HG02885 (cell line): ENCODE data around the gene NUBPL.
"Not testable (repeated sequence)": the region's sequence is repeated elsewhere in the genome, so short reads cannot be mapped to it uniquely, and the experiment has no call there.

Experiments
- ATAC-seq: cut with Tn5 transposase; IDR thresholded peaks from one replicate; pipeline ENCODE4 v1.9.1; 2021; ENCODE audit warnings: mild to moderate bottlenecking; ENCODE audit not compliant: unreplicated experiment, poor library complexity

The NUBPL gene

DNA sequence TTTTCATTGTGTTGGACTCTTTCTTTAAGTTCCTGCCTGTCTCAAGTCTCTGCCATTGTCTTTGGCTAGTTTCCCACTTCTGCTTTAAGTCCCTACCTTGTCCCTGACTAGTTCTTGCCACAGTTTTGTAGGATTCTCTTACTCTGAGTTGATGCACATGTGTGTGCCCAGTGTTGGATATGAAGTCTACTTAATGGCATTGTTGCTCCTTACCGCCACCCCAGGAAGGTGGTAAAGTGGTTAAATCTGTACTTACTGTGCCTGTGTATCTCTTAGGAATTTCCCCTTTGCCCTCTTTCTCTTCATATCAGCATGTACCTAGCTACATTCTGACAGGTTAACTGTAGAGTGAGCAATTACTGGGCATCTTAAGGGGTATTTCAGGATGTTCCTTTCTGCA is 227.1 kb downstream of the NUBPL start:
- no peak for ATAC-seq

DNA sequence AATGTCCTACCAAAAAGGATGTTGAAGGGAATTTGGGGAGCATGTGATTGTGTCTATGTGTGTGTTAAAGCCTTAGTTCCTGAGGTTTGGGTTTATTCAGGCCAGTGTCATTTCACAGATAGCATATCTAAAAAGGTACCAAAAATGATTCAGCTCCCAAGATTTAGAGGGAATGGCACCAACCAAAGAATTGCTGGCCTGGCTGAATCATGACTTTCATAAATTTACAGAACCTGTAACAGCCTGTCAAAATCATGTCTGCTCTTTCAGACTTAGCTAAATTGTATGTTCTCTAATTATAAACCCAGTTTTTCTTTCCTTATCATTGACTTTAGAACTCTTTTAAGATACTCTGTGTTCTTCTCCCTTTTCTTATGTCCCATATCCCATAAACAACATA is 231.5 kb downstream of the NUBPL start:
- ATAC-seq, result no peak

DNA sequence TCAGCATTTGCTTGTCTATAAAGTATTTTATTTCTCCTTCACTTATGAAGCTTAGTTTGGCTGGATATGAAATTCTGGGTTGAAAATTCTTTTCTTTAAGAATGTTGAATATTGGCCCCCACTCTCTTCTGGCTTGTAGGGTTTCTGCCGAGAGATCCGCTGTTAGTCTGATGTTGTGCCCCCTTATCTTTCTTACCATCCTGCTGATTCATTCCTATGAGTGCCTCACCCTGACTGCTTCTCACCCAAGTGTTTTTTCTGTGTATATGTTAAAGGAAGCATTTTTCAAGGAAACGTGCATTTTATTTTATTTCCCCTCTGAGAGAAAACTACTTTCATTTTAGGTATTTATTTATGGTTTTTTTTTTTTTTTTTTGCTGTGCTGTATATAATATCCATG is 236.7 kb downstream of the NUBPL start:
- not testable (repeated sequence) for ATAC-seq

DNA sequence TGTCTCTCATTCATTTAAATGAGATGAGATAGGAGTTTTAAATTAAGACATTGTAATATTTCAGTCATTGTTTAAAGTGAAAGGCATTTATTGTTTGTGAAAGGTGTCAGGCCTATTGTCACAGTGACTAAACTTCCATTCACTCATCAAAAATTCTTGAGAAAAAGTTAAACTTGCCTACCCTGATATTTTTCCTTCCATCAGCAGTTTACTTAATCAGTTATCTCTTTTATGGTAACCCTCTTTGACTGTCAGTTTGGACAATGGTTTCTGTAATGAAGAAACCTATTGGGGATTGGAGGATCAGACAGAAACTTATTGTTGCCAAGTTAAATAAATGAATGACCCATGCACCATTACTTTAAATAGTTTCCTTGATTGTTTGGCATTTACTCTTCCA is 241.6 kb downstream of the NUBPL start:
- no peak for ATAC-seq

DNA sequence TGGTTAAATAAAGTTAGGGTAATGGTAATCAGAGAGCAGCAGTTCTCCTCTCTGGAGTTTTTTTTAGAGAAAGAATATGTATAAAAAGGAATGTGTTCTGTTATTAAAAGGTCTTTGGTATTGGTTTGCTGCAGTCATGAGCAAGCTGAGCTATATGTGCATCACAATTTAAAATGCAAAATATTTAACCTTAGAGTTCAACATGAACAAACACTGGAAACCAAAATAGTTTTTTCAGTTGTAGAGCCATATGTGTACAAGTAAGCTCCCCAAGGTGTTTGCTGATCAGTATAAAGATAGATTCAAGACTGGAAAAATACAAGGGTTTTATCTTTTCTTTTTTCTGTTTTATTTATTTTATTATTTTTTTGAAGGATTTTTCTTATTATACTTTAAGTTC is 245.0 kb downstream of the NUBPL start:
- ATAC-seq, result no peak

DNA sequence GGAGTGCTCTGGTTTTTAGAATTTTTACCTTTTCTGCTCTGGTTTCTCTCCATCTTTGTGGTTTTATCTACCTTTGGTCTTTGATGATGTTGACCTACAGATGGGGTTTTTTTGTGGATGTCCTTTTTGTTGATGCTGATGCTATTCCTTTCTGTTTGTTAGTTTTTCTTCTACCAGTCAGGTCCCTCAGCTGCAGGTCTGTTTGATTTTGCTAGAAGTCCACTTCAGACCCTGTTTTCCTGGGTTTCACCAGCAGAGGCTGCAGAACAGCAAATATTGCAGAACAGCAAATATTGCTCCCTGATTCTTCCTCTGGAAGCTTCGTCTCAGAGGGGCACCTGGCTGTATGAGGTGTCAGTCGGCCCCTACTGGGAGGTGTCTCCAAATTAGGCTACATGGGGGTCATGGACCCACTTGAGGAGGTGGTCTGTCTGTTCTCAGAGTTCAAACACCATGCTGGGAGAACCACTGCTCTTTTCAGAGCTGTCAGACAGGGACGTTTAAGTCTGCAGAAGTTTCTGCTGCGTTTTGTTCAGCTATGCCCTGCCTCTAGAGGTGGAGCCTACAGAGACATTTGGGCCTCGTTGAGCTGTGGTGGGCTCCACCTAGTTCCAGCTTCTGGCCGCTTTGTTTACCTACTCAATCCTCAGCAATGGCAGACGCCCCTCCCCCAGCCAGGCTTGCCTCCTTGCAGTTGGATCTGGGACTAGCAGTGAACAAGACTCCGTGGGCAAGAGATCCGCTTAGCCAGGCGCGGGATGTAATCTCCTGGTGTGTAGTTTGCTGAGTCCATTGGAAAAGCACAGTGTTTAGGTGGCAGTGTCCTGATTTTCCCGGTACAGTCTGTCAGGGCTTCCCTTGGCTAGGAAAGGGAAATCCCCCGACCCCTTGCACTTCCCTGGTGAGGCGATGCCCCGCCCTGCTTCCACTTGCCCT is 250.8 kb downstream of the NUBPL start:
- not testable (repeated sequence) for ATAC-seq

DNA sequence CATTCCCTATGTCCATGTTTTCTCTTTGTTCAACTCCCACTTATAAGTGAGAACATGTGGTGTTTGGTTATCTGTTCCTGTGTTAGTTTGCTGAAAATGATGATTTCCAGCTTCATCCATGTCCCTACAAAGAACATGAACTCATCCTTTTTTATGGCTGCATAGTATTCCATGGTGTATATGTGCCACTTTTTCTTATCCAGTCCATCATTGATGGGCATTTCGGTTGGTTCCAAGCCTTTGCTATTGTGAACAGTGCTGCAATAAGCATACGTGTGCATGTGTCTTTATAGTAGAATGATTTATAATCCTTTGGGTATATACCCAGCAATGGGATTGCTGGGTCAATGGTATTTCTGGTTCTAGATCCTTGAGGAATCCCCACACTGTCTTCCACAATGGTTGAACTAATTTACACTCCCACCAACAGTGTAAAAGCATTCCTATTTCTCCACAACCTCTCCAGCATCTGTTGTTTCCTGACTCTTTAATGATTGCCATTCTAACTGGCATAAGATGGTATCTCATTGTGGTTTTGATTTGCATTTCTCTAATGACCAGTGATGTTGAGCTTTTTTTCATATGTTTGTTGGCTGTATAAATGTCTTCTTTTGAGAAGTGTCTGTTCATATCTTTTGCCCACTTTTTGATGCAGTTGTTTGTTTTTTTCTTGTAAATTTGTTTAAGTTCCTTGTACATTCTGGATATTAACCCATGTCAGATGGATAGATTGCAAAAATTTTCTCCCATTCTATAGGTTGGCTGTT is 252.7 kb downstream of the NUBPL start:
- not testable (repeated sequence) for ATAC-seq

DNA sequence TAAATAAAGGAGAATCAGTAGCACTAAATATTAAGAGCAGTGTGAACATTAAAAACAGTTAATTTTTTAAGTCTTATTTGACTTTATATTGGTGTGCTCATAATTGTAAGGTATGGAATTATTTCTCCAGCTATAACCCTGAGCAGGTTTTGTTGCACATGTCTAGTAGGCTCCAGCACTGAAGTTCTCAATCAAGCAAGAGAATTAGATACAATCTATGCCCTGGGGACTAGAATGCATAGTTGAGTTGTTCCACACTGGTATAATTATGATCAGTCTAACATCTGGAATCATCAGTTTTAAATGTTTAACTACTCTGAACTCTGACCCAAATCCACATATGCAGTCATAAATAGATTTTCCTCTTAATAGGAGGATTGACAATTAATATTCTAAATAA is 258.1 kb downstream of the NUBPL start:
- no peak for ATAC-seq

DNA sequence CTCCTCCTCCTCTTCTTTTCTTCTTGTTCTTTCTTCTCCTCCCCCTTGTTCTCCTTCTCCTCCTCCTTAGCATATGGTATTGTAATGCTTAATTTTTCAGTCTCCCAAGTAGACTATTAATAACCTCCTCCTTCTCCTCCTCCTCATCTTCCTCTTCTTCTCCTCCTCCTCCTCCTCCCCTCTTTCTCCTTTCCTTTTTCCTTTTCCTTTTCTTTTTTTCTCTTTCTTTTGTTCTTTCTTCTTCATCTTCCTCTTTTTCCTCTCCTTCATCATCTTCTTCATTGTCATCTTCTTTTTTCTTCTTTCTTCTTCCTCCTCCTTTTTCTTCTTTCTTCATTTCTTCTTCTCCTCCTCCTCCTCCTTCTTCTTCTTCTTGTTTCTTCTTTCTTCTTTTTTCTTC is 264.3 kb downstream of the NUBPL start:
- ATAC-seq, result no peak

DNA sequence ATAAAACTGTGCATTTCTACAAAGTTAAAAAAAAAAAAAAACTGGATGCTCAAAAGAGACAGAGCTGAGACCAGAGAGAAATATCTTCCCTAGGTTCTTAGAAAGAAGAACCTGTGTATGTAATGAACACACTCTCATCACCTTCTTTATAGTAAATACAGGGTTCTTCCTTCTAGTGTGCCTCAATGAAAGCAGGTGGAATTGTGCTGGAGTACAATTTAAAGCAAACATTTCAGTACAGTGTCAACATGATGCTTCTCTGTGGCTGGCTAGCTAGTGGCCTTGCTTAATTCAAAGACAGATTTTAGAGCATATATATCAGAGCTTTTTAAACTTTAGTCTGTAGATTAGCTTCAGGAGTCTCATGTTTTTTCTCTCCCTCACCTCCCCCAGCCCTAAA is 266.1 kb downstream of the NUBPL start:
- ATAC-seq, result no peak

DNA sequence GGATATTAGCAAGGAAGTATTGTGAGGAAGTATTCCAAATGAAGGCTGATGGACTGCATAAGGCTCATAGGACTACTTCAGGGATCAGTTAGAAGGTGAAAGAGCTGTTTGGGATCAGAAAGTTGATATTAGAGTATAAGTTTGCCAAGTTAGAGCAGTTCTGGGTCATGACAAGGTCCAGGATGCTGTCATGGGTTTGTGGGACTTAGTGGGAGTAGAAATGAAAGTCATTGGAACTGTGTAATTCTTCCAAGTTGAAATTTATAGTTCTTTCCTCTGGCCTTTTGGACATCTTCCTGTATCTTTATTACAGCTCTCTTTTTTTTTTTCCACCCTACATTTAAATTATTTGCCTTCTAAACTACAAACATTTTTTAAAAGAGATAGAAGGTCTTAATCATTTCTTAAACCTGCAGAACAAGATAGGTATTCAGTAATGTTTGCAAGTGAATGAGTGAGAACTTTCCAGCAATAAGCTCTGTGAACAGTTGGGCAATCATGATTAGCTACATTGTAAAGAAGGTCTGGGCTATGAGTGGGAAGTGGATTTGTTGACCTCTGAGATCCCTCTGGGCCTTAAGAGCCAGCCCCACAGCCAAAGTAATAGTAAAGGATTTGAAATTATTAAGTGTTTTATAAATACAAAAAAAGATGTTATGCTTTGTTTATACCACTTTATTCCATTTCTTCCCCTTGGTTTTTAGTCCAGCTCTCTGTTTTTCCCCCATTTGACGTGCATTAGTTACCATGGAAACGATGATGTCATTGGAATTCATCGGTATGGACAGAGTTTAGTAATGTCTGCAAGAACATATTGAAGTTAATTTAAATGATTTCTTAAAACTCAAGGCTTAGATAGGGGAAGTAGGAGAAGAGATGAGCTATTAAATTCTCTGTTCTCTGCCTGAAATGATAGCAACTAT is 268.0 kb downstream of the NUBPL start:
- no peak for ATAC-seq

DNA sequence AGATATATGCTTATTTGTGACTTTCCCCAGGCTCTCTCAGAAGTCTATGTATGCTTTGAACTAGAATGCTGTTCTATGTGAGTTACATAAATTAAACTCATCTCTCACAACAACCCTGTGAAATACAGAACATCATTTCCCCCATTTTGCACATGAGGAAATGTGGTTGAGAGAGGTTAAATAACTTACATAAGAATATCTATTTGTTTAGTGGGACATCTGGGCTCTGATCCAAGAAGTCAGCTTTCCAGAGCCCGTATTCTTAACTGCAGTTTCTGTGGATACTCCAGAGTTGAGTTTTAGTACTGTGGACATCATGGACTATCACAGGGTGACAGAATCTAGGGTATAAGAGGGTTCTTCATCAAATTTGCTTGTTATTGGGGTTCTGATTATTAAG is 273.4 kb downstream of the NUBPL start:
- no peak for ATAC-seq

DNA sequence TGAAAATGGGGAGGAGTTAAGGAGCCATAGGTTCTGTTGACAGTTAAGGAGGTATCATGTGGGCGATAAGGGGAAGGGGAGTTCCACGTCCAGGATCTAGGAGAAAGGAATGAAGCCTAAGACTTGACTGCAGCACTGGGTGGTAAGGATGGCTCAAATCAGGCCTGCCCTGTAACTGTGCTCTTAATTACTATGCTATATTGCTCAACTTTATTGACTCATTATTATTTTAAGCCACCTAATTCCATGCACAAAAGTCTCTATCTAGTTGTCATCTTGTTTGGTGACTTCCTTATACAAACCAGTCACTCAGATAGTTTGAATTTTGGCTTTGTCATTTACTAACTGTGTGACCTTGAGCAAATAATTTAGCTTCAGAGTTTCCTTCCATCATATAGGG is 273.8 kb downstream of the NUBPL start:
- no peak for ATAC-seq

DNA sequence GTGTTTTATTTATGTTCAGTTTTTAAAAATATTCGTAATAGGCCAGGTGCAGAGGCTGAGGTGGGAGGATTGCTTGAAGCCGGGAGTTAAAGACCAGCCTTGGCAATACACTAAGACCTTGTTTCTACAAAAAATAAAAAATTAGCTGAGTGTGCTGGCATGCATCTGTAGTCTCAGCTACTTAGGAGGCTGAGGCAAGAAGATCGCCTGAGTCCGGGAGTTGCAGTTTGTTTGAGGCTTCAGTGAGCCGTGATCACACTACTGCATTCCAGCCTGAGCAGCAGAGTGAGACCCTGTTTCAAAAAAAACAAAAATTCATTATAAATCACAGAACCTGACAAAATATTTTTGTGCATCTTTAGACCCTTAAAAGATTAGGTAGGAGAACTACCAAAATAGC is 275.8 kb downstream of the NUBPL start:
- no peak for ATAC-seq

DNA sequence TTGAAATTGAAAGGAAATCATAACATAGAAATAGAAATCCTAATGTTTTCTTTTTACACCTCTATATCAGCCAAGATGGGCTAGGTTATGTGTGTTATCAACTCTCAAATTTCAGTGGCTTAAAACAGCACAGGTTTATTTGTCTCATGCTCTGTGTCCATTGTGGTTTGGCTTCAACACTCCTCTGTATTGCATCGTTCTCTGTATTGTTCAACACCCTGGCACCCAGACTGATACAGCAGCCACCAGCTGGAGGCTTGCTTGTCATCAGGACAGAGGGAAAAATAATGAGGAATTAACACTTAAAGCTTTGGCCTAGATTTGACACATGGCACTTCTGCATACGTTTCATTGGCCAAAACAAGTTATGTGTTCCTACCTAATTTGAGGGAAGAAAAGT is 281.7 kb downstream of the NUBPL start:
- peak; percentile 32 for ATAC-seq

DNA sequence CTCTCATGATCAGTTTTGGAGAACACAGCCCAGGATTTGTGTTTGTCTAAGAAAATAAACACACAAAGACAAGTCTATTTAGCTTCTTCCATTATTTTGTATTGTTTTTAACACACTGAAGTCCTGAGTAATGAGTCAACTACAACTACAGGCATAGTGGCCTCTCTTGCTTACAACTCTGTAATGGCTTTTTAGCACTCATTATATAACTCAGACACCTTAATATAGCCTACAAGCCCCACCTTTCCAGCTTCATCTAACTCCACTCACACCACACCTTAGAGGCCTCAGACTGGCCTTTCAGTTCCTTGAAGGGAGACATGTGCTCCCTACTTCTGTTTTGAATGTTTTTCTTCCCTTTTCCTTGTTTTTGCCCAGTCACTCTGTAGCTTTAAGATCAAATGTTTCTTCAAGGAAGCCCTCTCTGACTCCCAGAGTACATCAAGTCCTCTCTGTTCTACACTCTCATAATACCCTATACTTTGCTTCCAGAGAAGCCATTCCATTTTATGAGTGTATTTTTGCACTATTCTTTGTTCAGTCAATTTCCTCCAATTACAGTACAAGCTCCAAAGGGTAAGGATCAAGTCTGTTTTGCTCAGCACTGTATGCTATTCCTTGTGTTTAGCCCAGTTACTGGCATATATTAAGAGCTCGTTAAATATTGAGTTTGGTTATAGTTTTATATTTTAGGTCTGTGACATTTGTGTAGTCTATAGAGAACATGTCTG is 282.3 kb downstream of the NUBPL start:
- ATAC-seq, result peak; percentile 89

DNA sequence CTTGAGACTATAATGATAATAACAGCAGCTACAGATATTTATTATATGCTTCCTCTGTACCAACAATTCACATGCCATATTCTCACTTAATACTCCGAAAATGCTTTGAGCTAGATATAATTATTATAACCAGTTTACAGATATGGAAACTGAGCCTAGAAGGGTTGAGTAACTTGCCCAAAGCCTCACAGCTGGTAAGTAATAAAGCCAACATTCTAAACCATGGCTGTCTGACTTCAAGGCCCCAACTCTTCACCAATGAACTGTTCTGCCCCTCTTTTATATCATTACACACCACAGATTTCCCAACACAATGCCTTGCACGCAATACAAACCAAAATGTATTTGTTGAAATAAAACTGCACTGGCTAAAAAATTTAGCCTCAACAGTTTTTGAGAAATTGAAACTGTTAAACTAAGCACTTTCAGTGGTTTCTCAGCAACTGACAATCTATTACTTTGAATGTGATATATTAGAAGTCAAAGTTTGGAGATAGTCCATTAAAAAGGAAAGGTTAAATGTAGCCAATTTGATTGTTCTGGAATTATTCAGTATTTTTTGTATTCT is 293.4 kb downstream of the NUBPL start:
- no peak for ATAC-seq

DNA sequence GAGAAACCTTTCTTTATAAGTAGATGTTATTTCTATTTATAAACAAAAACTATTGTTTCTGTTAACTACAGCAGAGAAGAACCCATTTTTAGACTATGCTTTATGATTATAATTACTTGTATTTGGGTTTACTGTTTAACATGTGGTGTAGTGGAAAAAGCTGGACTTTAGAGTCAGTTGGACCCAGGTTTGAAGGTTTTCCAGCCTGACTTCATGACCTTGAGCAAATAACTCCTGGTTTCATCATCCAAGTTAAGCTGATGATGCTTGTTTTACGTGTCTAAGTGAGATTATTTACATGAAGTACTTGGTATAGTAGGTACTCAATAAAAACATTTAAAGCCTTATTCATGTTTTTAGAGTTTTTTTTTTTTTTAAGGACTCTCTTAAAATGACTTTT is 294.1 kb downstream of the NUBPL start:
- no peak for ATAC-seq

DNA sequence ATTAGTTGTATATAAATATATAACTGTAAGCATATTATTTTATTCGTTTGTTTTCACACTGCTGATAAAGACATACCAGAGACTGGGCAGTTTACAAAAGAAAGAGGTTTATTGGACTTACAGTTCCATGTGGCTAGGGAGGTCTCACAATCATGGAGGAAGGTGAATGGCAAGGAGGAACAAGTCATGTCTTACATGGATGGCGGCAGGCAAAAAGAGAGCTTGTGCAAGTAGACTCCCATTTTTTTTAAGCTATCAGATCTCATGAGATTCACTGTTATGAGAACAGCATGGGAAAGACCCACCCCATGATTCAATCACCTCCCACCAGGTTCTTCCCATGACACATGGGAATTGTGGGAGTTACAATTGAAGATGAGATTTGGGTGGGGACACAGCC is 294.8 kb downstream of the NUBPL start:
- not testable (repeated sequence) for ATAC-seq

DNA sequence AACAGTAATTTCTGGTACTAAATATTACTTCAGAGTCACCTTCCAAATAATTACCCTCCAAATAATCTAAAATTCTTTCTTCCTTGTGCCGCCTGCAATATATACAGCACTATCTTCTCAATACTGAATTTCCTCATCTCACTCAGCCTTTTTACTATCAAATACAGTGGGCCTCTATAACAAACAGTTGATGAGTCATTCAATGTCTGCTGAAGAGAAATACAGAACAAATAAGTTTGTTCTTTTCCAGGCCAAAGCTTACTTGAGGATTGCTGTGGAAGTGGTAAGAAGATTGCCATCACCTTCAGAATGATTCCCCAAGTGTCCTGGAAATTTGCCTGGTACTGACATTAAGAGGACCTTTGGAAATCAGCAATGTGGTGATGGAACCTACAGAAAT is 297.7 kb downstream of the NUBPL start:
- ATAC-seq, result no peak
